Testis (tissue), 5 donors: ENCODE data around the gene LZTS2. TPM values are rescaled to one million over a fixed set of nuclear protein-coding genes. Genes with fewer than 3 reads are reported as not detected.

Source experiments
- DNase-seq: peaks from one replicate; pipeline ENCODE4 v3.0.0-alpha.2; 2019
- H3K27ac ChIP-seq, 2 donors: fragments of 200-600 bp; sonication (generic); one replicate each; pipeline ENCODE4 v1.5.1; 2019
- H3K27me3 ChIP-seq: fragments of 200-600 bp; sonication (generic); one replicate; pipeline ENCODE4 v1.5.1; 2019
- H3K36me3 ChIP-seq: fragments of 200-600 bp; sonication (generic); one replicate; pipeline ENCODE4 v1.5.1; 2017; ENCODE audit warnings: low read depth; ENCODE audit errors: missing control alignments
- H3K4me1 ChIP-seq: fragments of 200-600 bp; sonication (generic); one replicate; pipeline ENCODE4 v1.5.1; 2019
- H3K4me3 ChIP-seq, 2 donors: fragments of 200-600 bp; sonication (generic); one replicate each; pipeline ENCODE4 v1.5.1; 2017 to 2019
- H3K9me3 ChIP-seq: fragments of 200-600 bp; sonication (generic); one replicate; pipeline ENCODE4 v1.5.1; 2017
- POLR2A ChIP-seq: fragments of 450-650 bp; IDR thresholded peaks from one replicate; pipeline ENCODE4 v1.6.1; 2017; ENCODE audit warnings: antibody characterized with exemption, mild to moderate bottlenecking, moderate library complexity
- WGBS, 2 donors: methylation state at CpG; one replicate each; pipeline ENCODE4 v1.1.5; 2018; 5-methylcytosine and 5-hydroxymethylcytosine counted together
- intact Hi-C: fragments of 100-400 bp; cut with DNase I; formaldehyde crosslinking; loops from one replicate; pipeline ENCODE4 v1.15.1; 2023; ENCODE audit warnings: low total_unique reads
- long read RNA-seq, 2 donors: transcript quantifications; one replicate each; lab custom pipeline, GENCODE V29; 2026
- polyA plus RNA-seq: library from polyadenylated mRNA; stranded (reverse); fragments of 350-450 nt; fragmentation: Illumina TruSeq; extraction: RNeasy Lipid Tissue Mini Kit (QIAGEN cat#74804); gene quantifications from one replicate; pipeline ENCODE4 v1.2.3, GENCODE V29; 2014; ENCODE audit warnings: low read depth, low replicate concordance; ENCODE audit not compliant: insufficient read depth
- total RNA-seq, 2 donors: library from RNA; depleted of rRNA; stranded (reverse); fragments of >200 nt; gene quantifications; one replicate each; pipeline ENCODE4 v1.2.3, GENCODE V29; 2016
- TF ChIP-seq, protein P1 (sequence below), 3 experiments: fragments of 450-650 bp in 2 of 3; fragments of 200-600 bp in 1 of 3; sonication (generic) in 1 of 3; IDR thresholded peaks; one replicate each; pipeline ENCODE4 v1.5.1; 2016 to 2019; ENCODE audit warnings: antibody characterized with exemption in 3 of 3, mild to moderate bottlenecking in 2 of 3, moderate library complexity in 1 of 3

Gene LZTS2, protein sequence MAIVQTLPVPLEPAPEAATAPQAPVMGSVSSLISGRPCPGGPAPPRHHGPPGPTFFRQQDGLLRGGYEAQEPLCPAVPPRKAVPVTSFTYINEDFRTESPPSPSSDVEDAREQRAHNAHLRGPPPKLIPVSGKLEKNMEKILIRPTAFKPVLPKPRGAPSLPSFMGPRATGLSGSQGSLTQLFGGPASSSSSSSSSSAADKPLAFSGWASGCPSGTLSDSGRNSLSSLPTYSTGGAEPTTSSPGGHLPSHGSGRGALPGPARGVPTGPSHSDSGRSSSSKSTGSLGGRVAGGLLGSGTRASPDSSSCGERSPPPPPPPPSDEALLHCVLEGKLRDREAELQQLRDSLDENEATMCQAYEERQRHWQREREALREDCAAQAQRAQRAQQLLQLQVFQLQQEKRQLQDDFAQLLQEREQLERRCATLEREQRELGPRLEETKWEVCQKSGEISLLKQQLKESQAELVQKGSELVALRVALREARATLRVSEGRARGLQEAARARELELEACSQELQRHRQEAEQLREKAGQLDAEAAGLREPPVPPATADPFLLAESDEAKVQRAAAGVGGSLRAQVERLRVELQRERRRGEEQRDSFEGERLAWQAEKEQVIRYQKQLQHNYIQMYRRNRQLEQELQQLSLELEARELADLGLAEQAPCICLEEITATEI
- total RNA-seq (100 to 1,000 TPM; 133 to 158 TPM), polyA plus RNA-seq (65.9 TPM)
- long read RNA-seq, donor 1, full-length matches to known transcripts, result 17 of 25 reads
- long read RNA-seq, donor 1, partial matches to known transcripts, result 8 of 25 reads
- long read RNA-seq, donor 1, other reads (novel, unspliced or antisense), result 0 of 25 reads
- long read RNA-seq, donor 2, full-length matches to known transcripts, result 7 of 23 reads
- long read RNA-seq, donor 2, partial matches to known transcripts, result 11 of 23 reads
- long read RNA-seq, donor 2, other reads (novel, unspliced or antisense), result 5 of 23 reads

DNA sequence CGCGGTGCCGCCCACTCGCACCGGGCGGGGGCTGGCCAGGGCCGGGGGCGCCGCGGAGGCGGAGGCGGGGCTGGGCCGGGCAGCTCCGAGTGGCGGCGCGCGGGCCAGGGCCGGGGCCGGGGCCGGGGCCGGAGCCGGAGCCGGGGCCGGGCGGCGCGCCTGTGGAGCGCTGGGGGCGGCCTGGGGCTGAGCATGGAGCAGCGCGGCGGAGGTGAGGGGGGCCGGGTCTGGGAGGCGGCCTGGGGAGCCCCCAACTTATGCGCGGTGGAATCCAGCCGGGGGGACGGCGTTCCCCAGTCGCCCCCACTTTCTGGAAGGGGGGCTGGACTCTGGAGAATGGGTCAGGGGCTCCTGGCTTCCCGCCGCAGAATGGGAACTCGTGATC is at the start of gene LZTS2:
Gene LZTS2, plus strand, starts transcription at position 67 of the 385 bp plus-strand sequence. CDS start 2,731 bp downstream, outside the sequence.
- Histone ChIP-seq H3K27ac (peak within 1 kb of the TSS; percentile 99 to 100), H3K9me3 (no peaks in the 10 kb centered on the region), H3K27me3 (no peaks in the 10 kb centered on the region), H3K4me3 (peak within 1 kb of the TSS; percentile 76 to 97), H3K4me1 (peaks cover 35% of the 10 kb centered on the region), H3K36me3 (no peaks in the 10 kb centered on the region)
- no peak for DNase-seq
- TF ChIP-seq, protein P1, sequence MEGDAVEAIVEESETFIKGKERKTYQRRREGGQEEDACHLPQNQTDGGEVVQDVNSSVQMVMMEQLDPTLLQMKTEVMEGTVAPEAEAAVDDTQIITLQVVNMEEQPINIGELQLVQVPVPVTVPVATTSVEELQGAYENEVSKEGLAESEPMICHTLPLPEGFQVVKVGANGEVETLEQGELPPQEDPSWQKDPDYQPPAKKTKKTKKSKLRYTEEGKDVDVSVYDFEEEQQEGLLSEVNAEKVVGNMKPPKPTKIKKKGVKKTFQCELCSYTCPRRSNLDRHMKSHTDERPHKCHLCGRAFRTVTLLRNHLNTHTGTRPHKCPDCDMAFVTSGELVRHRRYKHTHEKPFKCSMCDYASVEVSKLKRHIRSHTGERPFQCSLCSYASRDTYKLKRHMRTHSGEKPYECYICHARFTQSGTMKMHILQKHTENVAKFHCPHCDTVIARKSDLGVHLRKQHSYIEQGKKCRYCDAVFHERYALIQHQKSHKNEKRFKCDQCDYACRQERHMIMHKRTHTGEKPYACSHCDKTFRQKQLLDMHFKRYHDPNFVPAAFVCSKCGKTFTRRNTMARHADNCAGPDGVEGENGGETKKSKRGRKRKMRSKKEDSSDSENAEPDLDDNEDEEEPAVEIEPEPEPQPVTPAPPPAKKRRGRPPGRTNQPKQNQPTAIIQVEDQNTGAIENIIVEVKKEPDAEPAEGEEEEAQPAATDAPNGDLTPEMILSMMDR (IDR thresholded peaks at IDR 0.05), result no peak
- TF ChIP-seq POLR2A, result no peak
- intact Hi-C loops, result no loop called here
- 0% methylated on average over 16 of the region's 44 CpGs; no CpG with 5 or more reads in 1 of the 2 donors for WGBS, 2 donors

DNA sequence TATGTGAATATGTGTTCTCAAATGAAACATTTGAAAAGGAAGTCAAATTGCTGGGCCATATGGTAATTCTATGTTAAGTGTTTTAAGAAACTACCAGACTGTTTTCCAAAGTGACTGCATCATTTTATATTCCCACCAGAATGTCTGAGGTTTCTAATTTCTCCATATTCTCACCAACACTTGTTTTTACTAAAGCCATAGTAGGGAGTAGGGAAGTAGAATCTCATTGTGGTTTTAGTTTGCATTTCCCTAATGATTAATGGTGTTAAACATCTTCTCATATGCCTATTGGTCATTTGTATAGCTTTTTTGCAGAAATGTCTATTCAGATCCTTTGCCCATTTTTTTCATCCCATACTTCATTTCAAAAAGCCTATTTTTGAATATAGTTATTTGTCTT is 39.4 kb upstream of the LZTS2 start:
- Histone ChIP-seq H3K27me3 (no peaks in the 10 kb centered on the region), H3K4me1 (no peaks in the 10 kb centered on the region), H3K4me3 (no peak overlapping the region), H3K9me3 (no peaks in the 10 kb centered on the region), H3K36me3 (no peaks in the 10 kb centered on the region), H3K27ac (no peak overlapping the region)
- DNase-seq, result no peak
- TF ChIP-seq, protein P1 (IDR thresholded peaks at IDR 0.05), result no peak
- no peak for TF ChIP-seq POLR2A
- intact Hi-C loops, result no loop called here

DNA sequence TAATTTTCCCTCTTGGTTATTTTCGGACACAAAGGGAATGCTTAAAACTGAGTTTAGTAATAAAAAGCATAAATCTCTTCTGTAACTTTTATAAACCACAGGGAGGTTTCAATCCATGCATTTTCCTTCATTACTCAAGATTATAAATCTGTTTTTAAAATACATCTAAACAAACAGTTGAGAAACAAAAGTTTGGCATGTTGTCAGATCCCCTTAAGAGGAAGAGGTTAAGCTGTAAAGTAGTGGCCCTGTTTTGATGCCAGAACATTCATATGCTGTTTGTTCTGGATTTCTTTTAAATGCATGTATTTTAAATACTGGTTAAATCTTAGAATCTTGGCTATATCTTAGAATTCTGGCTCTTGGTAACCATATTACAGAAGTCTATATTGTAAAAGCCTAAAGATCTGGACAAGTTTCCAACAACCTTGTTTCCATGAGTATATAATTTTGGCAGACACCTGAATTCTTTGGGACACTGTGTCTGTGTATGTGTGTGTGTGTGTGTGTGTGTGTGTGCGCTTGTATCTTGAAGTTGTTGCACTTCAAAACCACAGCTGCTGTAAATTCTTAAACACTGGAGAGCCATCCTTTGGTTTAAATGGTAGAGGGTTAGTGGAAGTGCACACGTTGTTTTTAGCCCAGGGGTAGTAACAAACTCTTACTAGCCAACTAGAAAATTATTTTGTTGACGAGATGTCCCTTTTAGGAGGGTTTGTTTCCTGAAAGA is 37.1 kb upstream of the LZTS2 start:
- WGBS, 2 donors, result 56 to 65% methylated on average over 4 of the region's 4 CpGs
- intact Hi-C loops, result no loop called here
- H3K9me3 ChIP-seq, result no peaks in the 10 kb centered on the region
- H3K36me3 ChIP-seq, result no peaks in the 10 kb centered on the region
- no peak overlapping the region for H3K4me3 ChIP-seq
- H3K27me3 ChIP-seq, result no peaks in the 10 kb centered on the region
- no peak overlapping the region for H3K27ac ChIP-seq
- H3K4me1 ChIP-seq, result no peaks in the 10 kb centered on the region
- no peak for TF ChIP-seq POLR2A
- TF ChIP-seq, protein P1 (IDR thresholded peaks at IDR 0.05), result no peak
- no peak for DNase-seq

DNA sequence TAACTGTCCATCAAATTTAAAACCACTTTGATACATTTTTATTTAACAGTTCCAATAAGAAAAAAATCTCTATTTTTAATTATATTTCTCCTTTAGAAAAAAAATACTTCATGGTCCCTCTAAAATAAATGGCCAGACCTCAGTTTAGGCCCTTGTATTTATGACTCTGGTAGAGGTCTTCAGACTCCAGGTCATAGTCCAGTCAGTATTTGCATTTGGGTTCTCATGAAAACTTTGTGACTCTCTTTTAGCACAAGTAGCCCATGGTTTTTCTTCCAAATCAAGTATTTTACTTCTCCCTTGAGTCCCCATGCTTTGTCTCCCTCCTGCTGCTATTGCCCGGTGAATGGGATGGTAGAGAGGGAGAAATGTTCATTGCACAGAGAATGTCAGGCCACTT is 35.8 kb upstream of the LZTS2 start:
- Histone ChIP-seq H3K36me3 (no peaks in the 10 kb centered on the region), H3K9me3 (no peaks in the 10 kb centered on the region), H3K27me3 (no peaks in the 10 kb centered on the region), H3K27ac (no peak overlapping the region), H3K4me3 (no peak overlapping the region), H3K4me1 (peaks cover 6% of the 10 kb centered on the region)
- DNase-seq, result no peak
- intact Hi-C loops, result no loop called here
- no peak for TF ChIP-seq POLR2A
- TF ChIP-seq, protein P1 (IDR thresholded peaks at IDR 0.05), result no peak
- WGBS, 2 donors, result 90 to 97% methylated on average over 1 of the region's 1 CpG
